Right atrium auricular region (tissue), 2 donors: Measurements from ENCODE around the gene SHMT2. TPM values are rescaled to one million over a fixed set of nuclear protein-coding genes. Genes with fewer than 3 reads are reported as not detected.

Source experiments
- DNase-seq: peaks from one replicate; pipeline ENCODE4 v3.0.0-alpha.2; 2019; ENCODE audit warnings: low spot score
- H3K27ac ChIP-seq, 2 donors: fragments of 200-600 bp; sonication (generic); 1 replicate in 1 of 2; 2 replicates in 1 of 2; pipeline ENCODE4 v1.5.1; 2016 to 2019
- H3K27me3 ChIP-seq, 2 donors: fragments of 200-600 bp; sonication (generic); one replicate each; pipeline versions ENCODE4 v1.5.1 to v1.6.0; 2017 to 2019
- H3K36me3 ChIP-seq: fragments of 200-600 bp; sonication (generic); one replicate; pipeline ENCODE4 v1.5.1; 2016
- H3K4me1 ChIP-seq, 2 donors: fragments of 200-600 bp; sonication (generic); one replicate each; pipeline versions ENCODE4 v1.5.1 to v1.6.0; 2017 to 2019
- H3K4me3 ChIP-seq, 2 donors: fragments of 200-600 bp; sonication (generic); 1 replicate in 1 of 2; 2 replicates in 1 of 2; pipeline ENCODE4 v1.5.1; 2017 to 2019; ENCODE audit warnings: mild to moderate bottlenecking in 1 of 2, moderate library complexity in 1 of 2
- H3K9me3 ChIP-seq, 2 donors: fragments of 200-600 bp; sonication (generic); one replicate each; pipeline ENCODE4 v1.5.1; 2019
- total RNA-seq, 2 donors: library from RNA; depleted of rRNA; stranded (reverse); fragments of >200 nt; gene quantifications; one replicate each; pipeline ENCODE4 v1.1.0, GENCODE V29; 2016
- TF ChIP-seq, protein P1 (sequence below), 2 donors: fragments of 200-600 bp; sonication (generic); IDR thresholded peaks; one replicate each; pipeline ENCODE4 v1.5.1; 2019; ENCODE audit warnings: antibody characterized with exemption in 2 of 2

Gene SHMT2
- total RNA-seq, 2 donors from 2014 or later: 16.6 to 33.0 TPM

DNA sequence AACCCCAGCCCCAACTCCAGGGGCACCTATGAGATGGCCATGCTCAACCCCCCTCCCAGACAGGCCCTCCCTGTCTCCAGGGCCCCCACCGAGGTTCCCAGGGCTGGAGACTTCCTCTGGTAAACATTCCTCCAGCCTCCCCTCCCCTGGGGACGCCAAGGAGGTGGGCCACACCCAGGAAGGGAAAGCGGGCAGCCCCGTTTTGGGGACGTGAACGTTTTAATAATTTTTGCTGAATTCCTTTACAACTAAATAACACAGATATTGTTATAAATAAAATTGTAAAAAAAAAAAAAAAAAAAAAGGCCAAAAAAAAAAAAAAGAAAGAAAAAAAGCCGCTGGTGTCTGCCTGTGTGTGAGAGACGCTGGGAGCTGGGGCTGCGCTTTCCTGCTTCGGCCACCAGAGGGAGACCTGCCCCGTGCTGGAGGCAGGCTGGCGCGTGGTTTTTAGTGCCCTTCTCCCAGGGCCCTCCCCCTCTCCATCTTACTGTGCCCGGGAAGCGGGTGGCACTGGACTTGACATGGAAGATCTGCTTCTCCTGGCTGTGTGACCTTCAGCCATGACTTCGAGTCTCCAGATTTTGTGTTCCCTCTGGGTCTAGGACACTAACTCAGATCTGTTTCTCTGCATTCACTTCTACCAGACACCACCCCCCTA lies 16.3 kb upstream of the SHMT2 start:
- H3K27ac ChIP-seq: peak overlapping the region in 1 of 2 donors; percentile 51
- H3K9me3 ChIP-seq: no peaks in the 10 kb centered on the region
- H3K4me3 ChIP-seq: no peak overlapping the region
- peaks cover 23% of the 10 kb centered on the region for H3K36me3 ChIP-seq
- peak; percentile 90 for DNase-seq
- TF ChIP-seq, protein P1, sequence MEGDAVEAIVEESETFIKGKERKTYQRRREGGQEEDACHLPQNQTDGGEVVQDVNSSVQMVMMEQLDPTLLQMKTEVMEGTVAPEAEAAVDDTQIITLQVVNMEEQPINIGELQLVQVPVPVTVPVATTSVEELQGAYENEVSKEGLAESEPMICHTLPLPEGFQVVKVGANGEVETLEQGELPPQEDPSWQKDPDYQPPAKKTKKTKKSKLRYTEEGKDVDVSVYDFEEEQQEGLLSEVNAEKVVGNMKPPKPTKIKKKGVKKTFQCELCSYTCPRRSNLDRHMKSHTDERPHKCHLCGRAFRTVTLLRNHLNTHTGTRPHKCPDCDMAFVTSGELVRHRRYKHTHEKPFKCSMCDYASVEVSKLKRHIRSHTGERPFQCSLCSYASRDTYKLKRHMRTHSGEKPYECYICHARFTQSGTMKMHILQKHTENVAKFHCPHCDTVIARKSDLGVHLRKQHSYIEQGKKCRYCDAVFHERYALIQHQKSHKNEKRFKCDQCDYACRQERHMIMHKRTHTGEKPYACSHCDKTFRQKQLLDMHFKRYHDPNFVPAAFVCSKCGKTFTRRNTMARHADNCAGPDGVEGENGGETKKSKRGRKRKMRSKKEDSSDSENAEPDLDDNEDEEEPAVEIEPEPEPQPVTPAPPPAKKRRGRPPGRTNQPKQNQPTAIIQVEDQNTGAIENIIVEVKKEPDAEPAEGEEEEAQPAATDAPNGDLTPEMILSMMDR (IDR thresholded peaks at IDR 0.05): peak; percentile 92 to 97
- peaks cover 0 to 60% of the 10 kb centered on the region in 2 donors for H3K4me1 ChIP-seq
- H3K27me3 ChIP-seq: peaks cover 8 to 12% of the 10 kb centered on the region in 2 donors

DNA sequence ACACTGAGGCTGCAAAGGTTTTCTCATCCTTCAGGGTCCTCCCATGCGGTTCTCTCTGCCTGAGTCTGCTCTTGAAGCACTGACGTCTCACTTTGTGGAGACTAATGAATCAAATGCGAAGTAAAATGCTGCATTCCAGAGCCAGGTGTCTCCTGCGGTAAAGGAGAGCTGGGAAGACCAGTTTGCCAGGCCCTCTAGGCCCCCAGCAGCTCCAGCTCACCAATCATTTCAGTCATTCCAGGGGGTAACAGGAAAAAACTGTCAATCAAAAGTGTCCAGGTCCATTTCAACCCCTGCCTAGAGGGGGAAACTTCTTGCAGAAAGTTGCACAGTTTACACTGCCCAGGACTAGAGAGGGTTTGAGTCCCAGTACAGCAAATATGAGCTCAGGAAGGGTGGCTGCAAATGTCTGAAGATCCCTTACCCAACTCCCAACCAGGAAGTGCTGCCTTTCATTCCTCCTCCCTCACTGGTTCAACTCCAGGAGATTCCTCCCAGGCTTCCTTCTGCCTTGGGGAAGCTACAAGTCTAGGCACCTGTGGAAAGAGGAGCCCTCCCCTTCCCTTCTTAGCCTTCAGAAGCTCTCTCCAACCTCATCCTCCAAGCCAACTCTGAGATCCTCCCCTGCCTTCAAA lies 15.6 kb upstream of the SHMT2 start:
- H3K36me3 ChIP-seq: peaks cover 19% of the 10 kb centered on the region
- peak overlapping the region in 1 of 2 donors; percentile 51 for H3K27ac ChIP-seq
- peaks cover 8 to 12% of the 10 kb centered on the region in 2 donors for H3K27me3 ChIP-seq
- no peak overlapping the region for H3K4me3 ChIP-seq
- H3K9me3 ChIP-seq: no peaks in the 10 kb centered on the region
- TF ChIP-seq, protein P1 (IDR thresholded peaks at IDR 0.05): no peak
- H3K4me1 ChIP-seq: peaks cover 0 to 53% of the 10 kb centered on the region in 2 donors
- no peak for DNase-seq

DNA sequence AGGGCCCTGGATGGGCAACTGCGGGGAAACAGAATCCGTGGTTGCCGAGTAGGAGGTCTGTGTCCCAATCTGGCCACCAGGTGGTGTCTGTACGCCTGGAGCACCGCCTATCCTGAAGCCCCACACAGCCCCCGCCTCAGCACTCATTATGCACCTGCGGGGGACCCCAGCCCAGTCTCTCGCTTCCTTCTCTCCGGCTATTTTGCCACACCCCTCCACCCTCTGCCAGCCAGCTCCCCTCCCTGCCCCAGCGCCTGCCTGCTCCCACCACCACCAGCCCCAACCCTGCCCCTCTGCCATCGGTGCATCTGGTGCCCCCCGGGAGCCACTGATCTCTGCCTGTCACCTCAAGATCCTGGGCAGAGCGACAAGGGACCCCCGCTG lies 15.1 kb upstream of the SHMT2 start:
- H3K27ac ChIP-seq: no peak overlapping the region
- TF ChIP-seq, protein P1 (IDR thresholded peaks at IDR 0.05): peak; percentile 67 to 81
- no peak overlapping the region for H3K4me3 ChIP-seq
- DNase-seq: no peak
- H3K9me3 ChIP-seq: no peaks in the 10 kb centered on the region
- peaks cover 19% of the 10 kb centered on the region for H3K36me3 ChIP-seq
- peaks cover 0 to 48% of the 10 kb centered on the region in 2 donors for H3K4me1 ChIP-seq
- peaks cover 8 to 12% of the 10 kb centered on the region in 2 donors for H3K27me3 ChIP-seq

DNA sequence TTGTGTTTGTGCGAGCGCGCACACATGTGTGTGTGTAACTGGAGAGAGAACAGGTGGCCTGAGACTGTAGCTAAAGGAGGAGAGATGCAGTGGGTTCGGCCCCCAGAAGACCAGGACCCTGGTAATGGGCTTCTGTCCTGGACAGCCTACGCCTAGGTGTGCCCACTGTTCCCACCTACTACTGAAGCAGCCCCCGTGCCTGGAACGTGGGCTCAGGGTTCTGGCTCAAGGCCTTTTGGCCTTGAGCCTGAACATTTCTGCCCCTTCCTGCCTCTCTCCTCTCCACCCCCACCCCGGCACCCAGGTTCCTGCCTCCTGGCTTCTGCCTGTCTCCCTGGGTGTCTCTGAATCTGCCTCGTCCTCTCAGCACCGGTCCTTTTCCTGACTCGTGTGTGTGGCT lies 14.4 kb upstream of the SHMT2 start:
- Histone ChIP-seq H3K27me3 (peaks cover 8 to 15% of the 10 kb centered on the region in 2 donors), H3K4me3 (no peak overlapping the region), H3K27ac (no peak overlapping the region), H3K36me3 (peaks cover 17% of the 10 kb centered on the region), H3K4me1 (peaks cover 0 to 47% of the 10 kb centered on the region in 2 donors), H3K9me3 (no peaks in the 10 kb centered on the region)
- TF ChIP-seq, protein P1 (IDR thresholded peaks at IDR 0.05): no peak
- no peak for DNase-seq

DNA sequence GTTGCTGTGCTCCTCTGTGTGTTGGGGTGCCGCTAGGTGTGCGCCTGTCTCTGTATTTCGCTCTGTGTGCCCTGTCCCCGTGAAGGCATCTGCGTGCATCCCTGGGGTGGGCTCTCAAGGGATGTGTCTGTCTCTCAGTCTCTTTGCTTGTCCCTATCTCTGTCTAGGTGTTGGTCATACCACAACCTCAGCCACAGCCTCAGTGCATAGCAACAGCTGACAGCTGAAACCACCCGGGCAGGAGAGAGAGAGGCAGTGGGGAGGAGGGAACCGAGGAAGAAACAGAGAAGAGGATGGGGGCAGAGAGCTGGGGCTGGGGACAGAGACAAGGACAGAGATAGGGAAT lies 13.9 kb upstream of the SHMT2 start:
- H3K4me1 ChIP-seq: peaks cover 0 to 47% of the 10 kb centered on the region in 2 donors
- peak overlapping the region in 1 of 2 donors; percentile 55 for H3K4me3 ChIP-seq
- peaks cover 13% of the 10 kb centered on the region for H3K36me3 ChIP-seq
- TF ChIP-seq, protein P1 (IDR thresholded peaks at IDR 0.05): no peak
- H3K27me3 ChIP-seq: peaks cover 8 to 19% of the 10 kb centered on the region in 2 donors
- no peak overlapping the region for H3K27ac ChIP-seq
- H3K9me3 ChIP-seq: no peaks in the 10 kb centered on the region
- DNase-seq: no peak
